ENCODE data around the gene NXF3.

DNA sequence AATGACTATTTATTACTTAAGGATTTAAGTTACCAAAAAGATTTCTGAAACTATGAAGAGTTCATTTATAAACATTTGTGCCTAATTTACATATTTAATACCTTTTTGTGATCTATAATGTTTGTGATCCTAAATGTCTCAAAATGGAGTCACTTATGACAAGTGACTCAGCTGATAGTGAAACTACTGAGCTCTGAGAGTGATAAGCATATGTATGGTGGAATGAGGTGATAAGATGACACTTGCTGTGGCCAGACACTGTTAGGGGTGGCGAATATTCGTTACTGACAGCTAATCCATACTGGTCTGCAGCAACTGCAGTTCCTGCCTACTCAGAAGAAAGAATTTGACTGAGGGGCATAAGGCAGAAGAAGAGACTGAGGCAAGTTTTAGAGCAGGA is 5.5 kb upstream of the NXF3 start:
- no peak for TF ChIP-seq POLR2AphosphoS5 (IDR thresholded peaks at IDR 0.05; ENCODE audit: low read depth)
- TF ChIP-seq, protein P1, sequence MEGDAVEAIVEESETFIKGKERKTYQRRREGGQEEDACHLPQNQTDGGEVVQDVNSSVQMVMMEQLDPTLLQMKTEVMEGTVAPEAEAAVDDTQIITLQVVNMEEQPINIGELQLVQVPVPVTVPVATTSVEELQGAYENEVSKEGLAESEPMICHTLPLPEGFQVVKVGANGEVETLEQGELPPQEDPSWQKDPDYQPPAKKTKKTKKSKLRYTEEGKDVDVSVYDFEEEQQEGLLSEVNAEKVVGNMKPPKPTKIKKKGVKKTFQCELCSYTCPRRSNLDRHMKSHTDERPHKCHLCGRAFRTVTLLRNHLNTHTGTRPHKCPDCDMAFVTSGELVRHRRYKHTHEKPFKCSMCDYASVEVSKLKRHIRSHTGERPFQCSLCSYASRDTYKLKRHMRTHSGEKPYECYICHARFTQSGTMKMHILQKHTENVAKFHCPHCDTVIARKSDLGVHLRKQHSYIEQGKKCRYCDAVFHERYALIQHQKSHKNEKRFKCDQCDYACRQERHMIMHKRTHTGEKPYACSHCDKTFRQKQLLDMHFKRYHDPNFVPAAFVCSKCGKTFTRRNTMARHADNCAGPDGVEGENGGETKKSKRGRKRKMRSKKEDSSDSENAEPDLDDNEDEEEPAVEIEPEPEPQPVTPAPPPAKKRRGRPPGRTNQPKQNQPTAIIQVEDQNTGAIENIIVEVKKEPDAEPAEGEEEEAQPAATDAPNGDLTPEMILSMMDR (conservative IDR thresholded peaks at IDR 0.05; ENCODE audit: low read depth in 2 of 2), result no peak
- TF ChIP-seq EZH2phosphoT487 (IDR thresholded peaks at IDR 0.05; ENCODE audit: unreplicated experiment), result no peak
- TF ChIP-seq, protein P2, sequence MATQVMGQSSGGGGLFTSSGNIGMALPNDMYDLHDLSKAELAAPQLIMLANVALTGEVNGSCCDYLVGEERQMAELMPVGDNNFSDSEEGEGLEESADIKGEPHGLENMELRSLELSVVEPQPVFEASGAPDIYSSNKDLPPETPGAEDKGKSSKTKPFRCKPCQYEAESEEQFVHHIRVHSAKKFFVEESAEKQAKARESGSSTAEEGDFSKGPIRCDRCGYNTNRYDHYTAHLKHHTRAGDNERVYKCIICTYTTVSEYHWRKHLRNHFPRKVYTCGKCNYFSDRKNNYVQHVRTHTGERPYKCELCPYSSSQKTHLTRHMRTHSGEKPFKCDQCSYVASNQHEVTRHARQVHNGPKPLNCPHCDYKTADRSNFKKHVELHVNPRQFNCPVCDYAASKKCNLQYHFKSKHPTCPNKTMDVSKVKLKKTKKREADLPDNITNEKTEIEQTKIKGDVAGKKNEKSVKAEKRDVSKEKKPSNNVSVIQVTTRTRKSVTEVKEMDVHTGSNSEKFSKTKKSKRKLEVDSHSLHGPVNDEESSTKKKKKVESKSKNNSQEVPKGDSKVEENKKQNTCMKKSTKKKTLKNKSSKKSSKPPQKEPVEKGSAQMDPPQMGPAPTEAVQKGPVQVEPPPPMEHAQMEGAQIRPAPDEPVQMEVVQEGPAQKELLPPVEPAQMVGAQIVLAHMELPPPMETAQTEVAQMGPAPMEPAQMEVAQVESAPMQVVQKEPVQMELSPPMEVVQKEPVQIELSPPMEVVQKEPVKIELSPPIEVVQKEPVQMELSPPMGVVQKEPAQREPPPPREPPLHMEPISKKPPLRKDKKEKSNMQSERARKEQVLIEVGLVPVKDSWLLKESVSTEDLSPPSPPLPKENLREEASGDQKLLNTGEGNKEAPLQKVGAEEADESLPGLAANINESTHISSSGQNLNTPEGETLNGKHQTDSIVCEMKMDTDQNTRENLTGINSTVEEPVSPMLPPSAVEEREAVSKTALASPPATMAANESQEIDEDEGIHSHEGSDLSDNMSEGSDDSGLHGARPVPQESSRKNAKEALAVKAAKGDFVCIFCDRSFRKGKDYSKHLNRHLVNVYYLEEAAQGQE (IDR thresholded peaks at IDR 0.05; ENCODE audit: unreplicated experiment), result no peak
- no peak for TF ChIP-seq EZH2 (IDR thresholded peaks at IDR 0.05; ENCODE audit: low read depth, unreplicated experiment)
- TF ChIP-seq JUNB (IDR thresholded peaks at IDR 0.05; ENCODE audit: unreplicated experiment), result no peak
- TF ChIP-seq ZNF114 (CRISPR knock-in tag; IDR thresholded peaks at IDR 0.05), result no peak
- TF ChIP-seq STAT1 (IDR thresholded peaks at IDR 0.05; ENCODE audit: unreplicated experiment), result no peak
- no peak for TF ChIP-seq NANOG (IDR thresholded peaks at IDR 0.05; ENCODE audit: borderline replicate concordance)
- no peak for TF ChIP-seq CREB1 (CRISPR knock-in tag; IDR thresholded peaks at IDR 0.05; ENCODE audit: low read depth)
- TF ChIP-seq ZNF331 (CRISPR knock-in tag; IDR thresholded peaks at IDR 0.05; ENCODE audit: low read depth), result no peak
